Panc1 (cell line): Measurements from ENCODE around the gene CDKAL1.

ENCODE experiments used
- CTCF ChIP-seq: fragments of 450-650 bp; IDR thresholded peaks from 2 replicates; pipeline ENCODE4 v1.5.1; 2017; ENCODE audit warnings: mild to moderate bottlenecking
- TCF7L2 ChIP-seq: IDR thresholded peaks from 2 replicates; pipeline ENCODE4 v1.6.1; 2011; ENCODE audit warnings: mild to moderate bottlenecking, low read depth, low read length, inconsistent platforms

- TF ChIP-seq CTCF: no peak
- no peak for TF ChIP-seq TCF7L2
Observed at GRCh38 chr6:20554326-20554725, 20.1 kb downstream of the CDKAL1 start.
